Astrocyte (in vitro differentiated cells and primary cell): Measurements from ENCODE around the gene KRTAP10-1. TPM values are rescaled to one million over a fixed set of nuclear protein-coding genes. Genes with fewer than 3 reads are reported as not detected.

Source experiments
- DNase-seq: peaks from one replicate; pipeline ENCODE4 v3.0.0-alpha.2; 2010; ENCODE audit warnings: low read depth
- FAIRE-seq: peaks from 2 replicates; lab custom pipeline; 2011; peaks lifted over from hg19 to GRCh38; lab: Jason Lieb, UNC
- H2AFZ ChIP-seq: 2 replicates; pipeline ENCODE4 v1.6.0; 2012; ENCODE audit warnings: low read depth, low read length, inconsistent platforms
- H3K27ac ChIP-seq: 2 replicates; pipeline ENCODE4 v1.5.1; 2011; ENCODE audit warnings: low read depth, low read length, inconsistent platforms
- H3K27me3 ChIP-seq: 2 replicates; pipeline ENCODE4 v1.6.0; 2011; ENCODE audit warnings: low read length, inconsistent platforms; ENCODE audit not compliant: insufficient read depth
- H3K36me3 ChIP-seq: 2 replicates; pipeline ENCODE4 v1.5.1; 2011; ENCODE audit warnings: low read length, inconsistent platforms; ENCODE audit not compliant: insufficient read depth
- H3K4me1 ChIP-seq: 2 replicates; pipeline ENCODE4 v1.5.1; 2011; ENCODE audit warnings: low read length, inconsistent platforms; ENCODE audit not compliant: insufficient read depth
- H3K4me2 ChIP-seq: 2 replicates; pipeline ENCODE4 v1.6.0; 2012; ENCODE audit warnings: low read length, inconsistent platforms
- H3K4me3 ChIP-seq: 2 replicates; pipeline ENCODE4 v1.5.1; 2011; ENCODE audit warnings: low read depth, mild to moderate bottlenecking, low read length, inconsistent platforms; ENCODE audit not compliant: insufficient read depth
- H3K79me2 ChIP-seq: 2 replicates; pipeline ENCODE4 v1.6.0; 2012; ENCODE audit warnings: mild to moderate bottlenecking, low read length, inconsistent platforms; ENCODE audit not compliant: insufficient read depth
- H3K9ac ChIP-seq: 2 replicates; pipeline ENCODE4 v1.6.0; 2012; ENCODE audit warnings: mild to moderate bottlenecking, low read length, inconsistent platforms
- H3K9me3 ChIP-seq: 2 replicates; pipeline ENCODE4 v1.5.1; 2012; ENCODE audit warnings: low read depth, mild to moderate bottlenecking, low read length, inconsistent platforms; ENCODE audit not compliant: insufficient read depth
- H4K20me1 ChIP-seq: 2 replicates; pipeline ENCODE4 v1.6.0; 2012; ENCODE audit warnings: low read length, inconsistent platforms; ENCODE audit not compliant: insufficient read depth
- H3K27ac Mint-ChIP-seq: one replicate; pipeline ENCODE4 v1.8.0; 2021; ENCODE audit warnings: mild to moderate bottlenecking, mixed read lengths; ENCODE audit not compliant: unreplicated experiment
- H3K27me3 Mint-ChIP-seq: one replicate; pipeline ENCODE4 v1.8.0; 2021; ENCODE audit warnings: low read depth, mixed read lengths; ENCODE audit not compliant: unreplicated experiment
- H3K36me3 Mint-ChIP-seq: one replicate; pipeline ENCODE4 v1.8.0; 2021; ENCODE audit warnings: low read depth, mixed read lengths; ENCODE audit not compliant: unreplicated experiment
- H3K4me1 Mint-ChIP-seq: one replicate; pipeline ENCODE4 v1.8.0; 2021; ENCODE audit warnings: low read depth, mixed read lengths; ENCODE audit not compliant: unreplicated experiment
- H3K4me3 Mint-ChIP-seq: one replicate; pipeline ENCODE4 v1.8.0; 2021; ENCODE audit warnings: mild to moderate bottlenecking, moderate library complexity, mixed read lengths; ENCODE audit not compliant: unreplicated experiment
- H3K9me3 Mint-ChIP-seq: one replicate; pipeline ENCODE4 v1.8.0; 2021; ENCODE audit warnings: mild to moderate bottlenecking, mixed read lengths; ENCODE audit not compliant: unreplicated experiment
- EZH2 ChIP-seq: IDR thresholded peaks from 2 replicates; pipeline ENCODE4 v1.6.1; 2012; ENCODE audit warnings: mild to moderate bottlenecking, low read length, inconsistent platforms; ENCODE audit not compliant: insufficient read depth
- total RNA-seq: library from RNA; stranded (reverse); gene quantifications from 2 replicates; pipeline ENCODE4 v1.2.1, GENCODE V29; 2021
- TF ChIP-seq, protein P1 (sequence below): IDR thresholded peaks from 2 replicates; pipeline ENCODE4 v1.5.1; 2011; ENCODE audit warnings: low read depth, mild to moderate bottlenecking, inconsistent platforms, low read length, moderate library complexity; ENCODE audit not compliant: insufficient read depth

KRTAP10-1 gene
- total RNA-seq, 1 donor from 2014 or later, result not detected

DNA sequence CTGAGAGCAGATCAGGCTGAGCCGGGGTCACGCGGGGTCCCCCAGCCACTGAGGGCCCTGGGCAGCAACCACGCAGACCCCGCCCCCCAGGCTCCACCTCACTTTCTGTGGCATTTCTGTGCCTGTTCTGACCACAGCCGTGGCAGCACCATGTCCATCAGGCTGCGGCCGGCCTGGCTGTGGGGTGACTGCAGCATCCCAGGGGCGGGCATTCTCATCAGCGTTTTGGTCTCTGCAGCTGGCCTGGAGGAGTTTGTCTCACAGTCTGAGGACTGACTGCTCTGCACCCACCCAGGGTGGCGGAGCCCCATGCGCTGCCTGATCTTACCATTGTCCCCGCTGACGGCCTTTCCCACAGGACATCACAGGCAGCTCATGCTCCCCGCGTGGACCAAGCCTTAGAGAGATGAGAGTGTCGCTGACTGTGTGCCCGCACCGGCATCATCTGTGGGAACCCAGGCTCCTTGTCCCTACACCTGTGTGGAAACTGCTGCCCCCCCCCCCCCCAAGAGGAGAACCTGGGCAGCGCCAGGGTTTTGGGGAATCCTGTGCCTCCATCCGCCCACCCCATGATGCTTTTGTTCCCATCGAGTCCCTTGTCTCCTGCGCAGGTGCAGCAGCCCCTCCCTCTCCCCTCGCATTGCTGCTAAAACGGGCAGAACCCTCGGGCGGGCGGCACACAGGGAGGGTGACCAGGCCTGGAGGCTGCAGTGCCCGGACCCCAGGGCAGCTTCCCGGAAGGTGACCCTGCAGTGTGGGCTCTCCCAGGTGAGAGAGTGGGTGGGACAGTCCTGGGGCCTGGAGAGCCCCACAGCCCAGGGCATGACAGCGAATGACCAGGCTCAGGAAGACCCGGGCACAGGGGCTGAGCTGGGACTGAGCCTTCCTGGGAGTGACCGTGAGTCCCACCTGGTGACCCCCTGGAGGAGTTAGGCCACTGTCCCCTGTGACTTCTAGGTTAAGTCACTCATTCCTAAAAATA is 1.8 kb downstream of the KRTAP10-1 start:
- no peak for TF ChIP-seq EZH2
- TF ChIP-seq, protein P1, sequence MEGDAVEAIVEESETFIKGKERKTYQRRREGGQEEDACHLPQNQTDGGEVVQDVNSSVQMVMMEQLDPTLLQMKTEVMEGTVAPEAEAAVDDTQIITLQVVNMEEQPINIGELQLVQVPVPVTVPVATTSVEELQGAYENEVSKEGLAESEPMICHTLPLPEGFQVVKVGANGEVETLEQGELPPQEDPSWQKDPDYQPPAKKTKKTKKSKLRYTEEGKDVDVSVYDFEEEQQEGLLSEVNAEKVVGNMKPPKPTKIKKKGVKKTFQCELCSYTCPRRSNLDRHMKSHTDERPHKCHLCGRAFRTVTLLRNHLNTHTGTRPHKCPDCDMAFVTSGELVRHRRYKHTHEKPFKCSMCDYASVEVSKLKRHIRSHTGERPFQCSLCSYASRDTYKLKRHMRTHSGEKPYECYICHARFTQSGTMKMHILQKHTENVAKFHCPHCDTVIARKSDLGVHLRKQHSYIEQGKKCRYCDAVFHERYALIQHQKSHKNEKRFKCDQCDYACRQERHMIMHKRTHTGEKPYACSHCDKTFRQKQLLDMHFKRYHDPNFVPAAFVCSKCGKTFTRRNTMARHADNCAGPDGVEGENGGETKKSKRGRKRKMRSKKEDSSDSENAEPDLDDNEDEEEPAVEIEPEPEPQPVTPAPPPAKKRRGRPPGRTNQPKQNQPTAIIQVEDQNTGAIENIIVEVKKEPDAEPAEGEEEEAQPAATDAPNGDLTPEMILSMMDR, result no peak
- no peaks in the 10 kb centered on the region for H3K4me1 ChIP-seq
- H3K4me2 ChIP-seq, result no peak overlapping the region
- no peak overlapping the region for H3K27ac Mint-ChIP-seq
- H3K4me1 Mint-ChIP-seq, result no peaks in the 10 kb centered on the region
- DNase-seq (no peak), FAIRE-seq (no peak)
- peaks cover 6% of the 10 kb centered on the region for H3K9me3 Mint-ChIP-seq
- no peaks in the 10 kb centered on the region for H3K36me3 Mint-ChIP-seq
- H3K9ac ChIP-seq, result no peak overlapping the region
- H3K9me3 ChIP-seq, result no peaks in the 10 kb centered on the region
- peaks cover 4% of the 10 kb centered on the region for H3K27me3 Mint-ChIP-seq
- H3K4me3 Mint-ChIP-seq, result no peak overlapping the region
- H3K4me3 ChIP-seq, result no peak overlapping the region
- no peaks in the 10 kb centered on the region for H4K20me1 ChIP-seq
- H3K27ac ChIP-seq, result no peak overlapping the region
- no peaks in the 10 kb centered on the region for H3K36me3 ChIP-seq
- H3K79me2 ChIP-seq, result no peaks in the 10 kb centered on the region
- H3K27me3 ChIP-seq, result no peaks in the 10 kb centered on the region
- H2AFZ ChIP-seq, result no peak overlapping the region

DNA sequence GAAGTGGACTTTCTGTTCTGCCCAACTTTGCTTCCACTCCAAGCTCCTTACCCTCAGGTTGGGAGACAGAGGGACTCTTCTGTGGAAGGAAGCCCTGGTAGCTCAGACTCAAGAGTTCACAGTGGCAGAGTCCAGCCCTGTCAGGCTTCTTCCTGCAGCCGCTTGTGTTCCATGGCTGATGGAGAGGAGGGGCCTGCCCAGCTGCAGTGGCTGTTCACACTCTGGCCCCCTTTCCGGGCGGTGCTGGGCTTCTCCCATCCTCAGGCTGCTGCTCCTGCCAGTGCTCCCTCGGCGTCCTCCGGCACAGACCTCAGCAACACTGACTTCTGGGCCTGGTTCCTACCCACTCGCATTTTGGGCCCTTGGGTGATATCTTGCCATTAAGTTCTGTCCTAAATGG is 4.0 kb downstream of the KRTAP10-1 start:
- no peaks in the 10 kb centered on the region for H3K4me1 Mint-ChIP-seq
- H3K27me3 Mint-ChIP-seq, result peaks cover 16% of the 10 kb centered on the region
- H3K36me3 Mint-ChIP-seq, result no peaks in the 10 kb centered on the region
- H3K27ac Mint-ChIP-seq, result no peak overlapping the region
- H3K9ac ChIP-seq, result no peak overlapping the region
- H3K4me1 ChIP-seq, result no peaks in the 10 kb centered on the region
- TF ChIP-seq EZH2, result no peak
- TF ChIP-seq, protein P1, result no peak
- no peaks in the 10 kb centered on the region for H3K27me3 ChIP-seq
- H3K36me3 ChIP-seq, result no peaks in the 10 kb centered on the region
- DNase-seq, result no peak
- peaks cover 11% of the 10 kb centered on the region for H3K9me3 Mint-ChIP-seq
- no peak overlapping the region for H2AFZ ChIP-seq
- H3K4me3 Mint-ChIP-seq, result no peak overlapping the region
- no peaks in the 10 kb centered on the region for H4K20me1 ChIP-seq
- H3K79me2 ChIP-seq, result no peaks in the 10 kb centered on the region
- H3K4me2 ChIP-seq, result no peak overlapping the region
- H3K4me3 ChIP-seq, result no peak overlapping the region
- FAIRE-seq, result no peak
- no peaks in the 10 kb centered on the region for H3K9me3 ChIP-seq
- H3K27ac ChIP-seq, result no peak overlapping the region

DNA sequence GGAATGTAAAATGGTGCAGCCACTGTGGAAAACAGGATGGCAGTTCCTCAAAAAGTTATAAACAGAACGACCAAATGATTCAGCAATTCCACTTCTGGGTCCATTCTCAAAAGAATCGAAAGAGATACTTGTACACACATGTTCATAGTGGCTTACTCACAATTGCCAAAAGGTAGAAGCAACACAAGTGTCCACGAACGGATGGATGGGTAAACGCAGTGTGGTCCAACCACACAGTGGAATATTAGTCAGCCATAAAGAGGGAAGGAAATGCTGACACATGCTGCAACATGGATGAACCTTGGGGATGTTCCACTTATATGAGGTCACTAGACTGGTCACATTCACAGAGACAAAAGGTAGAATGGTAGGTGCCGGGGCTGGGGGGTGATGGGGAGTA is 5.3 kb downstream of the KRTAP10-1 start:
- DNase-seq (no peak), FAIRE-seq (no peak)
- no peaks in the 10 kb centered on the region for H3K9me3 ChIP-seq
- no peak overlapping the region for H3K27ac ChIP-seq
- Mint-ChIP-seq H3K9me3 (peaks cover 9% of the 10 kb centered on the region), H3K36me3 (no peaks in the 10 kb centered on the region), H3K4me1 (no peaks in the 10 kb centered on the region), H3K4me3 (no peak overlapping the region), H3K27ac (no peak overlapping the region), H3K27me3 (peaks cover 27% of the 10 kb centered on the region)
- no peak overlapping the region for H2AFZ ChIP-seq
- no peak overlapping the region for H3K4me2 ChIP-seq
- H3K9ac ChIP-seq, result no peak overlapping the region
- no peaks in the 10 kb centered on the region for H3K36me3 ChIP-seq
- no peaks in the 10 kb centered on the region for H3K27me3 ChIP-seq
- no peaks in the 10 kb centered on the region for H3K79me2 ChIP-seq
- H3K4me1 ChIP-seq, result no peaks in the 10 kb centered on the region
- H3K4me3 ChIP-seq, result no peak overlapping the region
- TF ChIP-seq, protein P1, result no peak
- no peak for TF ChIP-seq EZH2
- H4K20me1 ChIP-seq, result no peaks in the 10 kb centered on the region
